ENCODE data around the gene GALE. TPM values are rescaled to one million over a fixed set of nuclear protein-coding genes. Genes with fewer than 3 reads are reported as not detected.

Gene GALE
- total RNA-seq, 1 experiment from 2014 or later, result 112 TPM

DNA sequence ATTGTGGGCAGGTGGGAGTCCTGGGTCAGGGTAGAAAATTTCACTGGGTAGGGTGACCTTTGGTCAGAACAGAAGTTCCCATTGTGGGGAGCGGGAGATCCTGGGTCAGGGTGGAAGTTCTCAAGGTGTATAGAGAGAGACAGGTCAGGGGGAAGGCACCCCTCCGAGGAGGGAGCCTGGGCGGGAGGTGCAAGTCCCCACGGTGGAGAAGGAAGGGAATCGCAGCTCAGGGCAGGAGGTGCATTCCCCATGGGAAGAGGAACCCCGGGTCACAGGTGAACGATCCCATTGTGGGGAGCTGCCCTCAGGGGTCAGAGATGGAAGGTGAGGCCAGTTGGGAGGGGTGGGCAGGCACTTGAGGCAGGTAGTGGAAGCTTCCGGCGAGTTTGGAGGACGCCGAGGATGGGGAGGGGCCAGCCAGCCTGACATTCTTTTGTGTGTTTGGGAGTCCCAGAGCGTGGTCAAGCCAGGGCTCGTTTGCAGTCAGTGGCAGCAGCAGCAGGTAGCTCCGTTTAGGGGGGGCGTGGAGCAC is 9.0 kb downstream of the GALE start:
- Mint-ChIP-seq H3K36me3 (ENCODE audit: insufficient read depth, unreplicated experiment) (peaks cover 74% of the 10 kb centered on the region), H3K9me3 (ENCODE audit: unreplicated experiment) (no peaks in the 10 kb centered on the region), H3K4me1 (ENCODE audit: insufficient read depth, unreplicated experiment) (peaks cover 23% of the 10 kb centered on the region), H3K4me3 (ENCODE audit: unreplicated experiment) (peak overlapping the region; percentile 100), H3K27me3 (ENCODE audit: insufficient read depth, unreplicated experiment) (no peaks in the 10 kb centered on the region), H3K27ac (ENCODE audit: low read depth, unreplicated experiment) (peak overlapping the region; percentile 94)
- DNase-seq (ENCODE audit: unreplicated experiment), result peak; percentile 59
- CTCF ChIA-PET, result interaction anchor here (0.6 to 1.7 kb wide), 4 partner anchors 10 to 25 kb away, joined by 3 to 7 read pairs (median 4); no protein-coding TSS in a partner anchor
- TF ChIP-seq, protein P1, sequence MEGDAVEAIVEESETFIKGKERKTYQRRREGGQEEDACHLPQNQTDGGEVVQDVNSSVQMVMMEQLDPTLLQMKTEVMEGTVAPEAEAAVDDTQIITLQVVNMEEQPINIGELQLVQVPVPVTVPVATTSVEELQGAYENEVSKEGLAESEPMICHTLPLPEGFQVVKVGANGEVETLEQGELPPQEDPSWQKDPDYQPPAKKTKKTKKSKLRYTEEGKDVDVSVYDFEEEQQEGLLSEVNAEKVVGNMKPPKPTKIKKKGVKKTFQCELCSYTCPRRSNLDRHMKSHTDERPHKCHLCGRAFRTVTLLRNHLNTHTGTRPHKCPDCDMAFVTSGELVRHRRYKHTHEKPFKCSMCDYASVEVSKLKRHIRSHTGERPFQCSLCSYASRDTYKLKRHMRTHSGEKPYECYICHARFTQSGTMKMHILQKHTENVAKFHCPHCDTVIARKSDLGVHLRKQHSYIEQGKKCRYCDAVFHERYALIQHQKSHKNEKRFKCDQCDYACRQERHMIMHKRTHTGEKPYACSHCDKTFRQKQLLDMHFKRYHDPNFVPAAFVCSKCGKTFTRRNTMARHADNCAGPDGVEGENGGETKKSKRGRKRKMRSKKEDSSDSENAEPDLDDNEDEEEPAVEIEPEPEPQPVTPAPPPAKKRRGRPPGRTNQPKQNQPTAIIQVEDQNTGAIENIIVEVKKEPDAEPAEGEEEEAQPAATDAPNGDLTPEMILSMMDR (IDR thresholded peaks at IDR 0.05; ENCODE audit: unreplicated experiment), result no peak
- POLR2A ChIA-PET, result interaction anchor here (0.5 to 17.8 kb wide), 19 partner anchors 8 to 1794 kb away, joined by 3 to 395 read pairs (median 4); partner anchors contain the start of genes ELOA, GALE, HMGCL and PITHD1
- no TSS peak for BruUV-seq (replicated peaks)
- intact Hi-C loops (cut with micrococcal nuclease), result no loop called here

DNA sequence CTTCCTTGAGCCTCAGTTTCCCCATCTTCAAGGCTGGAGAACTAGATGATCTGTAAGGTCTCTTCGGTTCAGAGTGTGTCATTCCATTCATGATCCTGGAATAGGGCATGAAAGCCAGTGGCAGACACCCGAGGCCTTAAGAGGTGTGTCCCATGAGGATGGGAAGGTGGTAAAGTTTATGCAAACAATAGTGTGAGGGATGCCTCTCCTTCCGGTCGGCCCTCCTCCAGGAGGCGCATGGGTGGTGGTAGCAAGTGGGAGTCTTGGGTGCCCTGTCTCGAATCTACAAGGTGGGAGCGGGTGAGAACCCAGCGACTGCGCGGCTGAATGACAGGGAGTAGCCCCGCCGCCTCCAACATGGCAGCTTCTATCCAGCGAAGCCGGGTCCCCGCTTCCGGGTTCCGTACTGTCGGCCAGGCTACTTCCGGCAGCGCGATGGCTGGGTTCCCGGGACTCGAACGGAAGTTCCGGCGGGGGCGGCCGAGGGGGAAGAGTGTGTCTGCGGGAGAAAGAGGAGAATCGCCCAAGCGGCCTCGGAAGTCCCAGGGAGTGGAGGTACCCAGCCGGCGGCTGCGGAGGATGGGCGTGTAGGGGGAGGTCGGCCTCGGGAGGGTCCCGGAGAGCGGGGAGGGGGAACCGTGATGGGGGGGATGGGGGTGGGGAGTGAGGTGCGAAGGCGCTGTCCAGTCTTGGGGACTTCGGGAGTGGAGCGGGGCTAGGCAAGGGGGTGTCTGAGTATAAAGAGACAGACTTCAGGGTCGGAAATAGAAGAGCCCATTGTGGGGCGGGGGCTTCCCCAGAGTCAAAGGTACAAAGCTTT is 9.6 kb downstream of the GALE start, which contains the start of gene LYPLA2:
Gene LYPLA2, plus strand, starts transcription at position 450 of the 820 bp plus-strand sequence. CDS start 1,538 bp downstream, outside the sequence.
- POLR2A ChIA-PET, result interaction anchor here (0.5 to 17.8 kb wide), 15 partner anchors 9 to 1793 kb away, joined by 3 to 395 read pairs (median 4); partner anchors contain the start of genes ELOA, GALE, HMGCL and PITHD1
- Mint-ChIP-seq H3K4me1 (ENCODE audit: insufficient read depth, unreplicated experiment) (peaks cover 23% of the 10 kb centered on the region), H3K4me3 (ENCODE audit: unreplicated experiment) (peak within 1 kb of the TSS; percentile 100), H3K27me3 (ENCODE audit: insufficient read depth, unreplicated experiment) (no peaks in the 10 kb centered on the region), H3K36me3 (ENCODE audit: insufficient read depth, unreplicated experiment) (peaks cover 79% of the 10 kb centered on the region), H3K27ac (ENCODE audit: low read depth, unreplicated experiment) (peak within 1 kb of the TSS; percentile 94), H3K9me3 (ENCODE audit: unreplicated experiment) (no peaks in the 10 kb centered on the region)
- intact Hi-C loops (cut with micrococcal nuclease), result no loop called here
- TF ChIP-seq, protein P1 (IDR thresholded peaks at IDR 0.05; ENCODE audit: unreplicated experiment), result no peak
- peak; percentile 91 for DNase-seq (ENCODE audit: unreplicated experiment)
- CTCF ChIA-PET, result interaction anchor here (0.6 to 1.7 kb wide), 3 partner anchors 11 to 152 kb away, joined by 4 to 7 read pairs (median 5); no protein-coding TSS in a partner anchor
- BruUV-seq (replicated peaks), result no TSS peak

DNA sequence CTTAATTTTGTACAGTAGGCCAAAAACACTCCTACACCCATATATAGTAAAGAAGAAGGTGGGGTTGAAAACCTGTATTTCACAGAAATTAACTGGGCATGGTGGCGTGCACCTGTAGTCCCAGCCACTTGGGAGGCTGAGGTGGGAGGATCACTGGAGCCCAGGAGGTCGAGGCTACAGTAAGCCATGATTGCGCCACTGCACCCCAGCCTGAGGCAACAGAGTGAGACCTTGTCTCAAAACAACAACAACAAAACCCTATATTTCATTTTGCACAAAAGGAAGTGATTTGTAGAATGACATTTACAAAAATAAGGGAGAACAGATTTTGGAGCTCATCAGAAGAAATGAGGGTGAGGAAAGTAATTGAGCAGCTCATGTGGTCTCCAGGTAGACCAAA is 11.9 kb downstream of the GALE start:
- no peak overlapping the region for H3K4me3 Mint-ChIP-seq (ENCODE audit: unreplicated experiment)
- TF ChIP-seq, protein P1 (IDR thresholded peaks at IDR 0.05; ENCODE audit: unreplicated experiment), result no peak
- no peak for DNase-seq (ENCODE audit: unreplicated experiment)
- H3K27ac Mint-ChIP-seq (ENCODE audit: low read depth, unreplicated experiment), result no peak overlapping the region
- ChIA-PET CTCF (interaction anchor here (0.6 to 2.1 kb wide), 2 partner anchors 17 to 415 kb away, joined by 4 to 5 read pairs; no protein-coding TSS in a partner anchor), POLR2A (interaction anchor here (7.7 to 17.8 kb wide), 2 partner anchors 10 to 11 kb away, joined by 102 to 395 read pairs; partner anchors contain the start of genes GALE and PITHD1)
- no TSS peak for BruUV-seq (replicated peaks)
- H3K9me3 Mint-ChIP-seq (ENCODE audit: unreplicated experiment), result no peaks in the 10 kb centered on the region
- H3K4me1 Mint-ChIP-seq (ENCODE audit: insufficient read depth, unreplicated experiment), result peaks cover 23% of the 10 kb centered on the region
- H3K27me3 Mint-ChIP-seq (ENCODE audit: insufficient read depth, unreplicated experiment), result no peaks in the 10 kb centered on the region
- intact Hi-C loops (cut with micrococcal nuclease), result no loop called here
- peaks cover 85% of the 10 kb centered on the region for H3K36me3 Mint-ChIP-seq (ENCODE audit: insufficient read depth, unreplicated experiment)

DNA sequence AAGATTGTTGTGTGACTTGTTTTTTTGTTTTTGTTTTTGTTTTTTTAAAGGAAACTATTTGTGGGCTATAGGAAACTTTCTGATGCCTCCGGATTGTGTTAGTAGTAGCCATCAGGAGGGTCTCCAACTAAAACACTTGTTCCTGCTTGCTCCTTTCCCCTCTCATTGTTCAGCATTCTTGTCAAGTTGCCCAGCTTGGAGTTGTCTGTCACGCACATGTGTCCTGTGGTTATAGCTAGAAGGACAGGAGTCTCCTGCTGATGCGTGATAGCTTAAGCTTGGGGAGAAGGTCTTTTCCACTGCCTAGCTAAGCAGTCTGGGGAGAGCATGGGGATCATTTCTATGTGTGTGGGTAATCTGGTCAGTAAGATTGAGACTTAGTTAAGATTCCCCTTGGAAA is 12.9 kb downstream of the GALE start:
- POLR2A ChIA-PET, result interaction anchor here (0.6 to 17.8 kb wide), 3 partner anchors 9 to 45 kb away, joined by 3 to 395 read pairs (median 102); partner anchors contain the start of genes ELOA, GALE and PITHD1
- H3K9me3 Mint-ChIP-seq (ENCODE audit: unreplicated experiment), result no peaks in the 10 kb centered on the region

More for the DNA sequence above, 12.9 kb downstream of the GALE start:
- Mint-ChIP-seq H3K27me3 (ENCODE audit: insufficient read depth, unreplicated experiment) (no peaks in the 10 kb centered on the region), H3K4me1 (ENCODE audit: insufficient read depth, unreplicated experiment) (peaks cover 23% of the 10 kb centered on the region), H3K4me3 (ENCODE audit: unreplicated experiment) (no peak overlapping the region), H3K27ac (ENCODE audit: low read depth, unreplicated experiment) (peak overlapping the region; percentile 12), H3K36me3 (ENCODE audit: insufficient read depth, unreplicated experiment) (peaks cover 85% of the 10 kb centered on the region)
- no peak for DNase-seq (ENCODE audit: unreplicated experiment)
- intact Hi-C loops (cut with micrococcal nuclease), result no loop called here
- TF ChIP-seq, protein P1 (IDR thresholded peaks at IDR 0.05; ENCODE audit: unreplicated experiment), result no peak
- CTCF ChIA-PET, result interaction anchor here (0.6 to 2.1 kb wide), 2 partner anchors 8 to 16 kb away, joined by 3 to 4 read pairs; no protein-coding TSS in a partner anchor
- TSS peak; percentile 54 for BruUV-seq (replicated peaks)

Data from MCF 10A (cell line).